HG03039 (cell line): ENCODE data around the gene FJX1.
"Not testable (repeated sequence)": the region's sequence is repeated elsewhere in the genome, so short reads cannot be mapped to it uniquely, and the experiment has no call there.

Experiments
- ATAC-seq: cut with Tn5 transposase; IDR thresholded peaks from one replicate; pipeline ENCODE4 v1.9.1; 2021; ENCODE audit warnings: mild to moderate bottlenecking, moderate library complexity; ENCODE audit not compliant: unreplicated experiment

FJX1 gene

GRCh38 chr11:35629914-35630313 is 11.7 kb downstream of the FJX1 start:
- ATAC-seq, result no peak

GRCh38 chr11:35631891-35632290 is 13.6 kb downstream of the FJX1 start:
- no peak for ATAC-seq

- ATAC-seq, result no peak
These were observed 14.0 kb downstream of the FJX1 start for GRCh38 chr11:35632301-35632700.

- ATAC-seq, result no peak
These were observed 15.7 kb downstream of the FJX1 start for GRCh38 chr11:35633827-35634423.

- ATAC-seq, result no peak
These were observed 17.7 kb downstream of the FJX1 start for GRCh38 chr11:35635933-35636332.

GRCh38 chr11:35639591-35640179 is 21.4 kb downstream of the FJX1 start:
- no peak for ATAC-seq

GRCh38 chr11:35641171-35641897 is 23.1 kb downstream of the FJX1 start:
- ATAC-seq, result no peak

GRCh38 chr11:35641964-35642363 is 23.7 kb downstream of the FJX1 start:
- ATAC-seq, result no peak

- ATAC-seq, result no peak
These were observed 29.3 kb downstream of the FJX1 start for GRCh38 chr11:35647421-35648093.

- no peak for ATAC-seq
These were observed 31.7 kb downstream of the FJX1 start for GRCh38 chr11:35650006-35650405.

- ATAC-seq, result no peak
These were observed 32.2 kb downstream of the FJX1 start for GRCh38 chr11:35650467-35650866.

- no peak for ATAC-seq
These were observed 33.0 kb downstream of the FJX1 start for GRCh38 chr11:35651263-35651662.

- not testable (repeated sequence) for ATAC-seq
These were observed 34.5 kb downstream of the FJX1 start for GRCh38 chr11:35652786-35653185.

GRCh38 chr11:35654711-35655110 is 36.5 kb downstream of the FJX1 start:
- no peak for ATAC-seq

GRCh38 chr11:35655254-35655653 is 37.0 kb downstream of the FJX1 start:
- no peak for ATAC-seq

GRCh38 chr11:35655856-35656255 is 37.6 kb downstream of the FJX1 start:
- ATAC-seq, result no peak

GRCh38 chr11:35658020-35658948 is 40.0 kb downstream of the FJX1 start:
- ATAC-seq, result no peak

GRCh38 chr11:35661534-35661933 is 43.3 kb downstream of the FJX1 start:
- ATAC-seq, result no peak

GRCh38 chr11:35662061-35662648 is 43.9 kb downstream of the FJX1 start:
- peak; percentile 33 for ATAC-seq

- ATAC-seq, result peak; percentile 85
These were observed 44.6 kb downstream of the FJX1 start, which contains the start of gene TRIM44 for GRCh38 chr11:35662649-35663407. Gene TRIM44, plus strand, starts transcription at chr11:35662775. Its CDS starts 337 bp downstream, at chr11:35663112.
